DMS53 treated with DMSO at 0.1 percent for 48 hours (cell line): Measurements from ENCODE around the gene VSX1.

Source experiments
- DNase-seq: peaks from one replicate; lab custom pipeline; 2025; ENCODE audit not compliant: unreplicated experiment; lab: John Stamatoyannopoulos, UW

Gene VSX1

DNA sequence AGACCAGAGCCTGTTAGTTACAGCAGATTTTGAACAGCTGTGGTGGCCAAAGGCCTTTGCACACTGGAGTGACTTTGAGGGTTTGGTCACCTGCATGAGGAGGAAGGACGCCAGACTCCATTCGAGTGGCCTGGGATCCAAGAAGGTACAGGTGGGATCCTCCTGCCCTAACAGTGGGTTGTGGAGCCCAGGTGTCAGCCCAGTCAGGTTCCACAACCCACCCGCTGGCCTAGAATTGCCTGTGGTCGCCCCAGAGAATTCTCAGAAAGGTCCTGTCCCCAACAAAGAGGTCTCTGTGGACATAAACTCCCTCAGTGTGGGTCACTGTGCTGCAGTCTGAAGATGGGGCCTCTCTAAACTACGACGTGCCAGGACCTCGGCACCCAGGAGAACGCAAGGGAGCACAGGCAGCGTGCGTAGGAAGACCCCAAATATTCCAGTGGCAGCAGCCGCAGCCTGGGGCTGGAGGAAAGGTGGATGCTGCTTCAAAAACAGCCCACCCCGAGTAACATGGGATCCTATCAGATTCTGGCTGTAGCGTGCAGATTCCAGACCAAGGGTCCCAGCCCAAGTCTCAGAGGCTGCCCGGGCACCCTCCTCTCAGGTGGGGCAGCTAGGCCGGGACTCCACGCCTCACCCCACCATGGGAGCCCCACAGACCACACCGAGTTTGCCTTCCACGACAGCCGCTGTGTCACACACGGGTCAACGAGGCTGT lies 40.0 kb downstream of the VSX1 start:
- DNase-seq = no peak

DNA sequence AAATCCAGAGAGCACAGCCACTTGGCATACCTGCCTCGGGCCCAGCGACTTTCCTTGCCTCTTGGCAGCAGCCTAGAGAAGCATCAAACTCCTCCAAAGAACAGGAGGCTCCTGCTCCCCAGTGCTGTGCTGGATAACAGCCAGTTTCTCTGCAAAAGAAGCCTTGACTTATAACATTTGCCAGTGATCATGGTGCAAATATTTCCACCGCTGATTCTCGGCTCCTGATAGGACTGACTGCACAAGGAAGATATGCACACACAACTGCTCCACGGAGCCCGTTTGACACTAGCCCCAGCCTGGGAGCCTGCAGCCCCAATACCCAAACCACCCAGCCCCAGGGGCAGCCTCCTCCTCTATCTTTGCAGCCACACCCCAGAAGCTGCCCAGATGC lies 41.5 kb downstream of the VSX1 start:
- DNase-seq = no peak

DNA sequence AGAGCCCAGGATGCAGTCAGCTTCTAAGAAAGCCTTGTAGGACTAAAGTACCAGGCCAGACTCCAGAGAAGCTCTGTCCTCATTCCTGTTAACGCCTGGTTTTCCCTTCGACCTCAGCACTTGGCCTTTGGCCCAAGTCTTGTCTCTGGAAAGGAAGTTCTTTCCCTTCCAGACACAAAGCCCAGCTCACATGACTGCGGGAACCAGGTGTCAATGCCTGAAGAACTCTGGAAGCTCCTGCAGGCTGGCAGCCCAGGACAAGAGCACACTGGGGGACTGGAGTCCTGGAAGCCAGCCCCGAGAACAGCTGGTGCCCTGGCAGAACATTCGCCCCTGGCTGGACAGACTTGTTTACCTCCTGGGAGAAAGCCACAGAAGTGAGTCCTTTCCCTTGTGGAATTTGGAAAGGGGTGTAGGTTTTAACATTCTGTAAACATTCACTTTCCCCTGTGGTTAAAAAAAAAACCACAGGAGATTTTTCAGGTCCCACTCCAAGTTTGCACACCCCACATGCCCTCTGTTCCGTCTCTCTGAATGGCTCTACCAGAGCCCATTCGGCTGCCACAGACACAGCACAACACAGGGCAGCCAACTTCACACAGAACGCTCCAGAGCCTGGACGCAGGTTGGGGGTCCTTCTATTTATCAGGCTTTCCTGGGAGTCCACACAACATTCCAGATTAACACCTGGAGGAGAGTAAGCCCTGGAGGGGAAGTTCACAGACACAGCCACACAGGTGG lies 42.1 kb downstream of the VSX1 start:
- DNase-seq = no peak

DNA sequence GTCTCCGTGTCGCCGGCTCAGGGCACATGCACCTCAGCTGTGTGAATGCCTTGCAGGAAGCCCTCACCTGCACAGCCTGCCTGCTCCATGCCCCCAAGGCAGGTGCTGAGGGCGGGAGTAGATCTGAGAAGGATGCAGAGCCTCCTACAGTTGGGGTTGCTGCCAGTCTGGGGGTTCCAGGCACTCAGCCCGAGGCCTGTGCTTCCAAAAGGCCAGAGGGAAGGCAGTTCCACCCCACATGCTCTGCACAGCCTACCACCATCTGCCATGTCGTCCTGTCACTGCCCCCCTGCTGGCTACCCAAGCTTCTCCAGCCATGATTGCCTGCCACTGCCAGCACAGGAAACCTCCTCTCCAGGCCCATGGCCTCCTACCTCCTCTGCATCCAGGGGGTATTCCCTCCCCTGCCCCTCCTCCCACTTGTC lies 43.3 kb downstream of the VSX1 start:
- no peak for DNase-seq

DNA sequence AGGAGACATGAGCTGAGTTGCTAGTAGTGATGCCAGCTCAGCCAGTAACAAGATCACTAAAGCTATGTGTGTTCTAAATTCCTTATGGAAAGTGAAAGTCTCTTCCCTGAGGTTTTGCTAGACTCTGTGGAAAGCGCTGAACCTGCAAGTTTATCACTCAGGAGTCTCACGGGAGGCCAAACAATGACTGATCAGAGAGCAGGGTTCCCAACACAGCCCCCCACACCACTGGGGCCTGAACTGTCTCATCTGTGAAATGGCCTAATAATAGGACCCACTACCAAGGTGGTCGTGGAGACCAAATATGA lies 43.9 kb downstream of the VSX1 start:
- DNase-seq = no peak

DNA sequence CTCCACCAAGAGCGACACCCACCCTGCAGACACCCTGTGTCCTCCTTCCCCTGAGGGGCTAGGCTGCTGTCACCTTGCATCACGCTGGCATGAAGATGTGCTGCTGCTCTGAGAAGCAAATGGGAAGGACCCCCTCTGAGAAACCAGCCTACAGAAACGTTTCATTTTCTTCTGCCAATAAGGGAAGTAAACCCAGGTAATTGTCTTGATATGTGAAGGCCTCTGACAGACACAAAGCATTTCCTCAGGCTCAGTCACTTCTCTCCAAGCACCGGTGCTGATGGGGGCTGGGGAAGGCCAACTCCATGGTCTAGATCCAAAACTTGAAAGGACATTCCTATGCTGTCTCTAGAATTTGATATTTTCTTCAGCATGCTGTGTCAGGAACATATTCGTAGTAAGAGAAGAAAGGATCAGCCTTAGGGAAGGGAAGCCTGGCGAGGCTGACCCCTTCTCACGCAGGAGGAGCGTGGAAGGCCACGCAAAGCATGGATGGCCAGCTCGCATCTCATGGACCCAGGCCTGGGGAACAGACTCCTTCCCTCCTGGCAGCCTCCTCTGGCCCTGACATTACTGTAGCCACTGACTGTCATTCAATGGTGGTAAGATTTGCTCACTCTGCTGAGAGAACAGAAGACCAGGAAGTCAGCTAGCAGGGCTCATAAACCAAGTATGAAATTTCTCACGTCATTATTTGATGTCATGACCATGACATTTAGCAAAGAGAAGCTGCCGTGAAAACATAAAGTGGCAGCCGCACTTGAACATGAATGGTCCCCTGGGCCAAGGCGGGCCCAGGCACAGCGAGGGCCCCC lies 44.4 kb downstream of the VSX1 start:
- no peak for DNase-seq

DNA sequence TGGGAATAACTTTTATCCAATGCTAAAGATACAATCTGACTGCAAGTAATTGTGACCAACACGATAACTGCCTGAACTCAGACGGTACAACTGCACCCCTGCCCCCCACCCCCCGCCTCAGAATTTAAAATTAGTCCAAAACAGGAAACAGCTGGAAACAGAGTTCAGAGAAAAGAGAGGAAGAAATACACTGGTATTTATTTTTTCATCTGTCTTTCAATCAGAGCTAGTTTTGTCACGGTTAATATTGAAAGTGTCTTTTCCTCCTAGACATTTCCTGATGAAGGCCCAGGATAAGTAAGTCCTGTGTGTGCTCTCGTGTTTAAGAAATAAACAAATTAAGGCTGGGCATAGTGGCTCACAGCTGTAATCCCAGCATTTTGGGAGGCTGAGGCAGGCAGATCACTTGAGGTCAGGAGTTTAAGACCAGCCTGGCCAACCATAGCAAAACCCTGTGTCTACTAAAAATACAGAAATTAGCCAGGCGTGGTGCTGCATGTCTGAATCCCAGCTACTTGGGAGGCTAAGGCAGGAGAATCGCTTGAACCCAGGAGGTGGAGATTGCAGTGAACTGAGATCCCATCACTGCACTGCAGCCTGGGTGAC lies 45.5 kb downstream of the VSX1 start:
- no peak for DNase-seq

DNA sequence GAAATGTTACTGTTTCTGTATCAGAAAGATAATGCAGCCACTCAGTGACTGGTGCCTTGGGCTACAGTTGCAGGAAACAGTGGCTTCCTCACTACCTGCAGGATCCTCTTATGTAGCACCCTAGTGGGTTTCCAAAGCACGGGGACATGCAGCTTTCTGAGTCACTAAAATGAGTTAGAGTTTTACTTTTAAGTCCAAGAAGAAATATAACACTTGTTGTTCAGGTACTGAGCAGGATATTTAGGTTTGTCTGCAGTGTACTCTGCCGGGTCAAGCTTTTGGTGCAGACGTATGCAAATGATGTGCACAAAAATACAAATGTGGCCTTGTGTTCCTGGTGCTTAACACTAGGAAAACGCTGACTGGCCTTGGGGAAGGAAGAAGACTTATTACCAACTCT lies 46.0 kb downstream of the VSX1 start:
- DNase-seq = no peak

DNA sequence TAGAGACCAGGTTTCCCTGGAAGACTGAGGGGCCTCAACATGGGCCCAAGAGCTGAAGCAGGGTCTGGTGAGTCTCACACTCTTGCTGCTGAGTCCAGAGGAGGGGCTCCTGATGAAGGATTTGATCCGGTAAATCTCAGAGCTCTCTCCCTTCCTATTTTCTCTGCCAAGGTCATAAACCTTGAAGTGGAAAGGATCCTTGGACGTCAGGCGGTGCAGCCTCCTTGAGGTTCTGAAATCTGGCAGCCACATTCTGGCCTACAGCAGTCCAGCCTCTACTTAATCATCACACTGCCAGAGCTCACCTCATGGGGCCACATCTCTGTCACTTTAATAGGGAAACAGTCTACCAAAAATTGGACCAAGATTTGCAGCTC lies 48.0 kb downstream of the VSX1 start:
- no peak for DNase-seq

DNA sequence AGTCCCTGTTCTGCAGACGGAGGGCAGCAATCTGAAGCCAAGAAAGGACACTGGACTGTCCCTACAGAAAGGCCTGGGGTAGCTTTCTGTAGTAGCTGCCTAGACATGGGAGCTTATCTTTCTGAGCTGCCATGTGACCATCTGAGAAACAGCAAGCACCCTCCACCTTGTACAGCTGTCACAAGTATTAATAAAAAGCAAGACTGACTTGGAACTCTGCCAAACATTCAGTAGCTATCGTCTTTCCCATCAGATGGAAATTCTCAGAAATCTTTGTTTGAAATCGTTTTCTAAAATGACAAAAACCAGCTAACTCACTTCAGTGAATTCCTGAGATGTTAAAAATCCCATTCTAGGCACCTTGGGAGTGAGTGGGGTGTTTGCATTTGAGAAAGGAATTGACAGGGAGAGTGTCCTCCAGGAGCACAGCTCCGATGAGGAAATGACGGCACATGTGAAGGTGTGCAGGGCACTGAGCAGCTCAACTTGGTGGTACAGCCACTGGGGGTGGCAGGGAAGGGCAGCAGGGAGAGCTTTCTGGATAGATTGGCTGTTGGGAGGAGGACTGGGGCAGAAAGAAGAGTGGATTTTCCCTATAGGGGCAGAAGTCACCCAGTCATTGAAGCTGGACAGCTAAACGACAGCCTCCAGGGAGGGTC lies 48.5 kb downstream of the VSX1 start:
- no peak for DNase-seq

DNA sequence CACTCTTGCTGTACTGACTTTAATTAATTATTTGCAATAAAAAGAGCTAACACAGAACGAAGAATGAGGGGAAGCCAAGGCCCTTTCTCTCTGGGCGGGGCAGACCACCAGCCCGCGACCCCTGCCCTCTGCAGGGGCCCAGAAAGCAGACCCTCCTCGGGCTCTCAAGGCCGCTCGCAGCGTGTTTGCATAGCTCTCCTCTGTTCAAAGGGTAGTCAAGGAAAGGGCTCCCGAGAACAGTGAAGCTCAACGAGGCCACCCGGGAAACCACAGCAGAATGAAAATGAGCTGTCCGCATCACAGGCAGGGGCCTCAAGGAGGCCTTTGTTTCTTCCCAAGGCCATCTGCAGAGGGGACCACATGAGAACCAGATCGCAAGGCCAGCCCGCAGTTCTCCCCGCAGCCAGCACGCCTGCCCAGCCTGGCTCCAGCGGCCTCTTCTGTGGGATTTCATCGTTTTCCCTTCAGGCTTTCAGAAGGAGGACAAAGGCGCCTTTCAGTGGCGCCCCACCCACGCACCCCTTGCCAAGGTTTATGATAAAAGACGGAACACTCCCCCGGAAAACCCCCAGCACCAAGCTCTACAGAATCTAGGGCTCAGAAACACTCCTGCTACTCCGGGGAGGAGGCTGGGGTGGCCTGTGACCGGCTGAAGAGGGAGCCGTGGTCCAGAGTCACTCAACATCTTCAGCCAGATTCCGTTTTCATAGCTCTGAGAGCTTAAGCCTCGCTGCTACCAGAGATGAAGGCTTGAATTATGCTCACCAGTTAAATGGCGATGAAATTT lies 49.3 kb downstream of the VSX1 start:
- no peak for DNase-seq

DNA sequence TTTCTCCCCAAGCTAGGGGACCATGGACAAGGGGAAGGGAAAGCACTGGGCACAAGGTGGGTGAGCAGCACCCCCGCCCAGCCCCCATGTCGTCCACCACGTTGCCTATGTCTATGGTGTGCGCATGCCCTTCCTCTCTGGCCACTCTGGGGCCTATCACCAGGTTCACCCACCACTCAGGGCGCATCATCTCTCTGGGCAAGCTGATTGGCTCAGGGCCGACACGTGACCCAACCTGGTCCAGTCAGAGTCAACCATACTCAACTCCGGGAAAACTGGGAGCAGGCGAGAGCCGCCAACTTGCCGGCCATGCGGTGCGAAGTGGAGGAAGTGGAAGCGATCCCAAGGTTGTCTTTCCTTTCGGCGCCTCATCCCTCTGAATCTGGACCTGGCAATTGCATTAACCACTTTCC lies 49.9 kb downstream of the VSX1 start:
- DNase-seq = no peak

DNA sequence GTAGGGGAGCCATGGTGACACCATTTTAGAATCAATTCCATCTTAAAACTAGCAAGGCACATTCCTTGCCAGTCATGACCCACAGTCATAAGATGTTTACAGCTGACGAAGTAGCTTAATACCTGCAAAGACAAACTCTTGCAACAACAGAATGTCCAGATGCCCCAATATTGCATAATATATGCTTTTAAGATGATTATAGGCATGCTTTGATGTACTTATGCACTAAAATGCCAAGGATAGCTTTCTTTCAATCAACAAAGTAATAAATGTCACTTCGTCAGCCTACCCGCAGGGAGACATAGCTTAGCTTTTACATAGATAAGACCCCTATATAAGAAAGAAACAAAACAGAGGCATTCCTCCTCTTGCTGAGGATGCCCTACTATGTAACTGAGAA lies 50.7 kb downstream of the VSX1 start:
- DNase-seq = no peak

DNA sequence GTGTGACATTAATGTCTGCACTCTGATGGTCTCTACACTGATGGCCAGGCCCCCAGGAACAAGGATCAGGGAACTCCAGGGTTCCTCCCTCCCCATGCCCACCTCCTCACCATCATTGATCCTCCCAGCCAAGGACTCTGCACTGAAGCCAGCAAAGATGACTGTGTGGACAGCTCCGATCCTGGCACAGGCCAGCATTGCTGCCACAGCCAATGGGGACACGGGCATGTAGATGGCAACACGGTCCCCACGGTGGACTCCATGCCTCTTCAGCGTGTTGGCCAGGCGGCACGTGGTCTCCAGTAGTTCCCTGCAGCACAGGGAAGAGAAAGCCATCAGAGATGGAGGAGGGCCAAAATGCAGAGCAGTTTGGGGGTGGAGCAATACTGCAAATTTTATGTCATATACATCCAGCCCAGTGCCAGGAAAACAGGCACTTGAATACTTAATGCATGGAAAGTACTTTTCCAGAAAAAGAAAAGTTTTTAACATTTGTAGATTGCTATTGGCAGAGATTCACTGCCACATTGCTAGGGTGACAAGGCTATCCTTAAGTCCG lies 51.2 kb downstream of the VSX1 start:
- DNase-seq = no peak

DNA sequence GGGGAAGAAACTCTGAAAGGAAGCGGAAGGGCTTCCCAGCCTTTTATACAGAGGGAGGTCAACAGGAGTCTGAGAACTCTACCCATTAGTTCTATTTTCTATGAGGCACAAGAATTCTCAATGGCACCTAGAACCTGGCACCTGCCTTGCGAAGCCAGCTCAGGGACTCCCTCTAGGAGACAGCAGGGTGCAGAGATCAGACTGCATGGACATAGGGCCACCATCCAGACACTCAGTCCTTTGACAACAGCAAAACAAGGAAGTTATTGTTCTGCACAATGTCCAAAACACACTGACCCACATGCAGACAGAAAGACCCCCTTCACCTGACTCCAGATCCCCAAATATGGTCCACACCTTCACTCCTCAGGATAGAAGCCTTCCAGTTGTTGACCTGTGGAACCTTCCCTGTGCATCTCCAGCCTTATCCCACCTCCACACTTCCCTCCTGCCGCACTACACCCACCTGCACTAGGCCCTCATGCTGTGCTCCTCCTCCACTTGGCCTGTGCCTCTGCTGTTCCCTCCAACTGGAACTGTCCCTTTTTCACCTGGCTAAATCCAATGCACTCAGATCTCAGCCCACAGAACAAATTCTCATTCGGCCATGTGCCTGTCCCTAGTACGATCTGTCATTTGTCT lies 51.8 kb downstream of the VSX1 start:
- no peak for DNase-seq

DNA sequence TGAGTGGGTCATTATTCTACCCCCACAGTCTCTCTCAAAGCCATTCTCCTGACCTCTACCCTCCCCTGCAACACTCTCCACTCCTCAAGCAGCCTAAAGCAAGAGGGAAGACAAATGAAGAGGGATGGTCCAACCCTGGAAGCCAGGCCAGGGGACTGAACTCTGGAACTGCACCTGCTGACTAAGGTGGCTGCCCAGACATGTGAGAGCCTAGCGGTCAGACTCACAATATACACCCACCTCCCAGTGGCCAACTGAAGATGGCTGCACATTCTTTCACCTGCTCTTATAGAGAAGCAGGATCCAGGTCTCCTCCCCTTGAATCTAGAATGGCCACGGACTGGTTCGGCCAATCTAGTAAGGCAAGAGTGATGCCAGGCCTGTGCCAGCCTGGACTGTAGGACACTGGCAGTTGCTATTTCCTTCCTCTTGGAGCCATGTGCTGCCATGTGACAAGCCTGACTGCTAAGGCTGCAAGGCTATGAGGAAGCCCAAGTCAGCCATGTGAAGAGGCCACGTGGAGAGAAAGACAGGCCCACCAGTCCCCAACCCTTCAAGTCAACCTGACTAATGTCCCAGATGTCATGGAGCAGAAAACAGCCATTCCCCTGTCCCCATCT lies 55.8 kb downstream of the VSX1 start:
- no peak for DNase-seq
